Measurements from ENCODE around the gene NMS. TPM values are rescaled to one million over a fixed set of nuclear protein-coding genes. Genes with fewer than 3 reads are reported as not detected.

Gene NMS
- total RNA-seq, 1 experiment from 2014 or later = not detected

GRCh38 chr2:100429726-100430125, 40.6 kb upstream of the NMS start:
- BruUV-seq (replicated peaks) = no TSS peak
- POLR2A ChIA-PET (ENCODE audit: low non-redundant PET) = no interaction called here
- TF ChIP-seq EZH2 (IDR thresholded peaks at IDR 0.05; ENCODE audit: borderline replicate concordance, low read depth, low read length, poor library complexity, severe bottlenecking) (no peak), CTCF (conservative IDR thresholded peaks at IDR 0.05; ENCODE audit: low read depth, low read length) (no peak)
- Histone ChIP-seq H3K9me3 (ENCODE audit: low read depth, low read length, poor library complexity, severe bottlenecking) (no peaks in the 10 kb centered on the region), H3K36me3 (ENCODE audit: insufficient read depth, low read length, poor library complexity, severe bottlenecking) (no peaks in the 10 kb centered on the region), H3K4me1 (ENCODE audit: insufficient read depth, low read length, poor library complexity, severe bottlenecking) (no peaks in the 10 kb centered on the region), H3K27ac (ENCODE audit: low read depth, low read length, poor library complexity, severe bottlenecking) (no peak overlapping the region), H3K4me3 (ENCODE audit: low read depth, low read length, poor library complexity, severe bottlenecking) (no peak overlapping the region), H3K27me3 (replicated peaks; ENCODE audit: insufficient read depth, low read depth, low read length, poor library complexity) (no peaks in the 10 kb centered on the region)
- intact Hi-C loops (cut with micrococcal nuclease; ENCODE audit: unreplicated experiment) = no loop called here
- CTCF ChIA-PET = no interaction called here
- DNase-seq (ENCODE audit: low spot score) = no peak

- TF ChIP-seq EZH2 (IDR thresholded peaks at IDR 0.05; ENCODE audit: borderline replicate concordance, low read depth, low read length, poor library complexity, severe bottlenecking) (no peak), CTCF (conservative IDR thresholded peaks at IDR 0.05; ENCODE audit: low read depth, low read length) (no peak)
- Histone ChIP-seq H3K9me3 (ENCODE audit: low read depth, low read length, poor library complexity, severe bottlenecking) (no peaks in the 10 kb centered on the region), H3K27ac (ENCODE audit: low read depth, low read length, poor library complexity, severe bottlenecking) (no peak overlapping the region), H3K27me3 (replicated peaks; ENCODE audit: insufficient read depth, low read depth, low read length, poor library complexity) (peaks cover 17% of the 10 kb centered on the region), H3K4me3 (ENCODE audit: low read depth, low read length, poor library complexity, severe bottlenecking) (no peak overlapping the region), H3K36me3 (ENCODE audit: insufficient read depth, low read length, poor library complexity, severe bottlenecking) (no peaks in the 10 kb centered on the region), H3K4me1 (ENCODE audit: insufficient read depth, low read length, poor library complexity, severe bottlenecking) (no peaks in the 10 kb centered on the region)
- no peak for DNase-seq (ENCODE audit: low spot score)
- ChIA-PET CTCF (no interaction called here), POLR2A (ENCODE audit: low non-redundant PET) (no interaction called here)
- BruUV-seq (replicated peaks) = no TSS peak
- intact Hi-C loops (cut with micrococcal nuclease; ENCODE audit: unreplicated experiment) = no loop called here
Observed at GRCh38 chr2:100437751-100438150, 32.5 kb upstream of the NMS start.

- BruUV-seq (replicated peaks) = no TSS peak
- ChIA-PET POLR2A (ENCODE audit: low non-redundant PET) (no interaction called here), CTCF (no interaction called here)
- Histone ChIP-seq H3K27ac (ENCODE audit: low read depth, low read length, poor library complexity, severe bottlenecking) (no peak overlapping the region), H3K27me3 (replicated peaks; ENCODE audit: insufficient read depth, low read depth, low read length, poor library complexity) (no peaks in the 10 kb centered on the region), H3K9me3 (ENCODE audit: low read depth, low read length, poor library complexity, severe bottlenecking) (no peaks in the 10 kb centered on the region), H3K4me3 (ENCODE audit: low read depth, low read length, poor library complexity, severe bottlenecking) (no peak overlapping the region), H3K4me1 (ENCODE audit: insufficient read depth, low read length, poor library complexity, severe bottlenecking) (no peaks in the 10 kb centered on the region), H3K36me3 (ENCODE audit: insufficient read depth, low read length, poor library complexity, severe bottlenecking) (no peaks in the 10 kb centered on the region)
- TF ChIP-seq EZH2 (IDR thresholded peaks at IDR 0.05; ENCODE audit: borderline replicate concordance, low read depth, low read length, poor library complexity, severe bottlenecking) (no peak), CTCF (conservative IDR thresholded peaks at IDR 0.05; ENCODE audit: low read depth, low read length) (no peak)
- intact Hi-C loops (cut with micrococcal nuclease; ENCODE audit: unreplicated experiment) = no loop called here
- DNase-seq (ENCODE audit: low spot score) = no peak
Observed at GRCh38 chr2:100446696-100447095, 23.6 kb upstream of the NMS start.
